Neuronal stem cell (in vitro differentiated cells): ENCODE results near the gene KCNJ6.

Source experiments
- DNase-seq: peaks from one replicate; pipeline ENCODE4 v3.0.0-alpha.2; 2013; ENCODE audit warnings: low spot score
- H2AFZ ChIP-seq: one replicate; pipeline ENCODE4 v1.6.1; 2013; ENCODE audit warnings: mild to moderate bottlenecking, low read length, inconsistent platforms
- H2AK5ac ChIP-seq: 2 replicates; pipeline ENCODE4 v1.6.1; 2013; ENCODE audit warnings: low read depth, mild to moderate bottlenecking, inconsistent platforms, low read length, moderate library complexity, mixed read lengths
- H2BK120ac ChIP-seq: 2 replicates; pipeline ENCODE4 v1.6.1; 2013; ENCODE audit warnings: low read depth, mild to moderate bottlenecking, inconsistent platforms, low read length, moderate library complexity, mixed read lengths
- H2BK12ac ChIP-seq: one replicate; pipeline ENCODE4 v1.6.1; 2013; ENCODE audit warnings: low read length, inconsistent platforms
- H2BK15ac ChIP-seq: 2 replicates; pipeline ENCODE4 v1.6.1; 2013; ENCODE audit warnings: mild to moderate bottlenecking, low read length, inconsistent platforms, mixed read lengths
- H2BK5ac ChIP-seq: one replicate; pipeline ENCODE4 v1.6.1; 2013; ENCODE audit warnings: inconsistent platforms, mild to moderate bottlenecking, low read length, moderate library complexity
- H3K14ac ChIP-seq: one replicate; pipeline ENCODE4 v1.6.1; 2013; ENCODE audit warnings: low read length, inconsistent platforms
- H3K18ac ChIP-seq: 2 replicates; pipeline ENCODE4 v1.6.1; 2013; ENCODE audit warnings: low read length, inconsistent platforms
- H3K23ac ChIP-seq: 2 replicates; pipeline ENCODE4 v1.6.1; 2013; ENCODE audit warnings: low read depth, mild to moderate bottlenecking, mixed read lengths, low read length, inconsistent platforms; ENCODE audit not compliant: poor library complexity
- H3K27ac ChIP-seq: replicated peaks from 3 replicates; pipeline ENCODE4 v1.5.1; 2013; ENCODE audit warnings: low read length, inconsistent platforms
- H3K27me3 ChIP-seq, 3 experiments: 2 replicates each; pipeline ENCODE4 v1.6.1; 2013; ENCODE audit warnings: low read length in 3 of 3, mild to moderate bottlenecking in 2 of 3, inconsistent platforms in 1 of 3, low read depth in 1 of 3, mixed read lengths in 1 of 3, moderate library complexity in 1 of 3; ENCODE audit not compliant: control insufficient read depth in 3 of 3, insufficient read depth in 3 of 3
- H3K36me3 ChIP-seq, 2 donors: replicated peaks in 1 of 2; 2 replicates each; pipeline ENCODE4 v1.6.1; 2013; ENCODE audit warnings: low read length in 2 of 2; ENCODE audit not compliant: control insufficient read depth in 2 of 2, insufficient read depth in 2 of 2
- H3K4ac ChIP-seq: 2 replicates; pipeline ENCODE4 v1.6.1; 2013; ENCODE audit warnings: inconsistent platforms, mild to moderate bottlenecking, low read length, moderate library complexity
- H3K4me1 ChIP-seq, 2 donors: 1 replicate in 1 of 2; 2 replicates in 1 of 2; pipeline ENCODE4 v1.6.1; 2013; ENCODE audit warnings: low read length in 2 of 2, low read depth in 1 of 2; ENCODE audit not compliant: control insufficient read depth in 2 of 2, insufficient read depth in 1 of 2
- H3K4me2 ChIP-seq: one replicate; pipeline ENCODE4 v1.6.1; 2013; ENCODE audit warnings: mild to moderate bottlenecking, low read length, inconsistent platforms; ENCODE audit not compliant: insufficient read depth, poor library complexity, severe bottlenecking
- H3K4me3 ChIP-seq, 2 donors: 2 replicates each; pipeline ENCODE4 v1.5.1; 2013; ENCODE audit warnings: low read length in 2 of 2, mild to moderate bottlenecking in 2 of 2, inconsistent platforms in 1 of 2, moderate library complexity in 1 of 2
- H3K79me1 ChIP-seq: one replicate; pipeline ENCODE4 v1.6.1; 2013; ENCODE audit warnings: low read depth, mild to moderate bottlenecking, inconsistent platforms, low read length, moderate library complexity
- H3K9ac ChIP-seq: one replicate; pipeline ENCODE4 v1.6.1; 2013; ENCODE audit warnings: mild to moderate bottlenecking, low read depth, low read length, inconsistent platforms; ENCODE audit not compliant: poor library complexity
- H3K9me3 ChIP-seq, 2 donors: replicated peaks in 1 of 2; 2 replicates each; pipeline versions ENCODE3 to v1.6.1; 2013; ENCODE audit warnings: low read length in 2 of 2, mild to moderate bottlenecking in 2 of 2, inconsistent platforms in 1 of 2, low read depth in 1 of 2, mixed read lengths in 1 of 2, moderate library complexity in 1 of 2; ENCODE audit not compliant: control insufficient read depth in 2 of 2, insufficient read depth in 1 of 2
- H4K8ac ChIP-seq: one replicate; pipeline ENCODE4 v1.6.1; 2013; ENCODE audit warnings: low read depth, mild to moderate bottlenecking, inconsistent platforms, low read length, moderate library complexity
- H4K91ac ChIP-seq: one replicate; pipeline ENCODE4 v1.6.1; 2013; ENCODE audit warnings: low read length, low read depth, mild to moderate bottlenecking, inconsistent platforms; ENCODE audit not compliant: poor library complexity
- WGBS, 2 donors: extraction: QIAGEN DNeasy Blood & Tissue Kit; methylation state at CpG; one replicate each; pipeline ENCODE4 v1.1.7; 2013; ENCODE audit warnings: missing lambda C conversion rate in 2 of 2, mixed read lengths in 1 of 2; ENCODE audit not compliant: insufficient read length in 2 of 2, insufficient replicate concordance in 1 of 2; ENCODE audit errors: extremely low coverage in 2 of 2; 5-methylcytosine and 5-hydroxymethylcytosine counted together

The KCNJ6 gene

GRCh38 chr21:37655611-37656300, 260.5 kb downstream of the KCNJ6 start:
- Histone ChIP-seq H4K91ac (peak overlapping the region; percentile 16), H3K23ac (no peak overlapping the region), H3K36me3 (no peaks in the 10 kb centered on the region), H3K4me3 (no peak overlapping the region), H2AK5ac (no peak overlapping the region), H2BK5ac (no peak overlapping the region), H3K27me3 (no peaks in the 10 kb centered on the region), H3K27ac (no peak overlapping the region), H2BK120ac (no peak overlapping the region), H2BK12ac (no peak overlapping the region), H4K8ac (no peak overlapping the region), H3K9ac (peak overlapping the region; percentile 56), H2BK15ac (no peak overlapping the region), H3K18ac (peak overlapping the region; percentile 21), H3K4me1 (peaks cover 0 to 1% of the 10 kb centered on the region in 2 donors), H3K79me1 (no peaks in the 10 kb centered on the region), H3K9me3 (no peaks in the 10 kb centered on the region), H2AFZ (no peak overlapping the region), H3K4ac (no peak overlapping the region), H3K14ac (no peak overlapping the region), H3K4me2 (no peak overlapping the region)
- WGBS, 2 donors, result no CpG with 5 or more reads among the region's 6 CpGs
- DNase-seq, result no peak

GRCh38 chr21:37654596-37654995, 261.7 kb downstream of the KCNJ6 start:
- H3K9ac ChIP-seq, result no peak overlapping the region
- H2BK12ac ChIP-seq, result no peak overlapping the region
- H3K4me1 ChIP-seq, result peaks cover 0 to 1% of the 10 kb centered on the region in 2 donors
- no peak overlapping the region for H3K4me2 ChIP-seq
- H3K36me3 ChIP-seq, result no peaks in the 10 kb centered on the region
- no peak overlapping the region for H2BK15ac ChIP-seq
- no peak overlapping the region for H4K91ac ChIP-seq
- no peak overlapping the region for H4K8ac ChIP-seq
- no peaks in the 10 kb centered on the region for H3K79me1 ChIP-seq
- H2BK120ac ChIP-seq, result no peak overlapping the region
- no peak overlapping the region for H3K18ac ChIP-seq
- no peak overlapping the region for H2AFZ ChIP-seq
- DNase-seq, result no peak
- no peak overlapping the region for H3K4ac ChIP-seq
- H3K23ac ChIP-seq, result no peak overlapping the region
- H2BK5ac ChIP-seq, result no peak overlapping the region
- no peak overlapping the region for H3K4me3 ChIP-seq
- no peaks in the 10 kb centered on the region for H3K27me3 ChIP-seq
- no peak overlapping the region for H2AK5ac ChIP-seq
- no peak overlapping the region for H3K27ac ChIP-seq
- H3K14ac ChIP-seq, result no peak overlapping the region
- WGBS, 2 donors, result no CpG with 5 or more reads among the region's 4 CpGs
- no peaks in the 10 kb centered on the region for H3K9me3 ChIP-seq

- Histone ChIP-seq H3K9ac (no peak overlapping the region), H2AK5ac (no peak overlapping the region), H3K14ac (no peak overlapping the region), H3K18ac (no peak overlapping the region), H2BK5ac (no peak overlapping the region), H2BK15ac (no peak overlapping the region), H2AFZ (no peak overlapping the region), H3K4me2 (no peak overlapping the region), H4K91ac (no peak overlapping the region), H3K27me3 (no peaks in the 10 kb centered on the region), H3K9me3 (no peaks in the 10 kb centered on the region), H3K23ac (no peak overlapping the region), H2BK120ac (no peak overlapping the region), H3K79me1 (no peaks in the 10 kb centered on the region), H4K8ac (no peak overlapping the region), H3K4ac (no peak overlapping the region), H3K36me3 (no peaks in the 10 kb centered on the region), H3K4me1 (no peaks in the 10 kb centered on the region), H2BK12ac (no peak overlapping the region), H3K27ac (no peak overlapping the region), H3K4me3 (no peak overlapping the region)
- no peak for DNase-seq
- WGBS, 2 donors, result no CpG with 5 or more reads among the region's 4 CpGs
These were observed 263.1 kb downstream of the KCNJ6 start for GRCh38 chr21:37653201-37653600.

GRCh38 chr21:37647781-37648180, 268.5 kb downstream of the KCNJ6 start:
- Histone ChIP-seq H3K4me2 (no peak overlapping the region), H3K18ac (peak overlapping the region; percentile 30), H4K91ac (no peak overlapping the region), H3K23ac (no peak overlapping the region), H2BK120ac (no peak overlapping the region), H3K36me3 (no peaks in the 10 kb centered on the region), H3K14ac (no peak overlapping the region), H2AFZ (no peak overlapping the region), H3K27ac (no peak overlapping the region), H3K4me1 (no peaks in the 10 kb centered on the region), H3K4ac (no peak overlapping the region), H3K4me3 (no peak overlapping the region), H3K9me3 (no peaks in the 10 kb centered on the region), H3K9ac (no peak overlapping the region), H2BK15ac (no peak overlapping the region), H2BK12ac (no peak overlapping the region), H3K27me3 (no peaks in the 10 kb centered on the region), H2AK5ac (no peak overlapping the region), H2BK5ac (no peak overlapping the region), H4K8ac (no peak overlapping the region), H3K79me1 (no peaks in the 10 kb centered on the region)
- DNase-seq, result no peak
- no CpG with 5 or more reads among the region's 4 CpGs for WGBS, 2 donors
